ENCODE results near the gene RNASEH2B.

The RNASEH2B gene

DNA sequence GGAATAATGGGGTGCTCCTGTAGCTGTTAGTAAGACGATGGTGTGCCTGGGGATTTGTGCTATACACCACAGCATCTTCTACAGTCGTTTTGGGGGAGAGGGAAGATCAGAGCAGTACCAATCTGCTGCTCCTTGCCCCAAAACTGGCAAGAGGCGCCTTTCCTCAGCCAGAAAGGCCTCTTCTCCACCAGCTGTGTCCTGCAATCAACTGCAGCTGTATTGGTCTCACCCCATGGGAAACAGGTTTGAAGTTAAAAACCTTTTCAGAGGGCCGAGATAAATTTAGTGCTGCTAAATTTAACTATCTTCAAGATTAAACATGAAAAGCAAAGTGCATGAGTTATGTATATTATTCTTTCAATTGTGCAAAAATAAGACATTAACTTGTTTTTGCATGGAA lies 1.2 kb upstream of the RNASEH2B start:
- no peak for FAIRE-seq

GRCh38 chr13:50910485-50910805 lies 854 bp downstream of the RNASEH2B start:
- no peak for FAIRE-seq

- no peak for FAIRE-seq
These were observed 1.6 kb downstream of the RNASEH2B start for GRCh38 chr13:50911081-50911631.

DNA sequence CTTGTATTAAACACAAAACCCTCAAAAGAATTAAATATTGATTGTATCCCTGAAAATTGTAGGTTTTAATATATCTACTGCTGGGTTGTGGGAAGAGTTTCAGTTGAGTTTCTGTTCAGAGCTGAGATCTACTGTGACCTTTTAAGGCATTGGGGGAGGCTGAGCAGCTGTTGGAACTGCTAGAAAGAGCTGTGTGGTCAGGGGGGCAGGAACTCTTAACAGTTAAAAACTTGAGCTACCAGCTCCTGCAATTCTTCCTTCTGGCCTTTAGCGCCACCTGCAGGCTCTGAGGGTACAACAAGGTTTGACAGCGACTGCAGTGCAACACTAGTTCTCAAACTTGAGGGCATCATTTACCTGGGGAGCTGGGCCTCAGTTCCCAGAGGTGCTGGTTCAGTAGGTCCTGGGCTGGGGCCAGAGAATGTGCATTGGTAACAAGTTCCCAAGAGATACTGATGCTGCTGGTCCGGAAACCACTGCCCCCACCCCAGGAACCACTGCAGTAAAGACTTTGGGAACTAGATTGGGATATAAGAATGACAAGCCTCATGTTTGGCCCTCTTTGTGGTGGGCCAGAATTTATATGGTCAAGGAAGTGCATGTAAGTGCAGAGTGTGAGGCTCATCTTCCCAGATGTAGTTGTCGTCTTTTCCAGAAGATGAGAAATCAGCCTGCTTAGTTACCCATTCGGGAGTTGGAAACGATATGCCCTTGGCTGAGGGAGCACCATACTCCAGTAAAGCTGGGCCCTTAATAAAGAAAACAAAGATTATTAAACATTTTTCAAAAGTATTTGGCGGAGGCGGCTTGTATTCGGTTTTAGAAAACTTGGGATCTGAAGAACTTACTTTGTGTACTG lies 2.6 kb downstream of the RNASEH2B start:
- FAIRE-seq = peak; percentile 67

GRCh38 chr13:50912851-50913250 lies 3.3 kb downstream of the RNASEH2B start:
- no peak for FAIRE-seq

DNA sequence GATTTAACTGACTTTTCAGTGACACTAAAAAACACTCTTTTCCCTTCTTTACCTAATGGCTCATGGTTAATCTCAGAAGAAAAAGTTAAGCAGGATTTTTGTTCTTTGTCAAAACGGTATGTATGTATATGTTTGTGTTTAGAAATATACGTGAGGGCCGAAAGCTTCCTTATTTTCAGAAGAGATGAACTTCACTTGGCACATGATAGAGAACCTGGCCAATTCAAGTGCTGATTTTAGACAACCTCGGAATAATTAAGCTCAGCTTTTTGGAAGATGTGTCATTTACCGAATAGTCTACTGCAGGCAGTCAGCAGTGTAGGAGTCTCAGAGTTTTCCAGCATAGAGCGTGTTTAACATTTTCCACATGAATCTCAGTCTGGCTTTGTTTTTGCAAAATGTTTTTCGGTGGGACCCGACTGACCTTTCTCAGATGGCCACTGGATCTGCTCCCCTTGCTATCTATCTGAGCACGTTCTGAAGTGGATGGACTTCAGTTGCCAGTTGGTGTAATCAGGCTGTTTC lies 4.6 kb downstream of the RNASEH2B start:
- FAIRE-seq = no peak

DNA sequence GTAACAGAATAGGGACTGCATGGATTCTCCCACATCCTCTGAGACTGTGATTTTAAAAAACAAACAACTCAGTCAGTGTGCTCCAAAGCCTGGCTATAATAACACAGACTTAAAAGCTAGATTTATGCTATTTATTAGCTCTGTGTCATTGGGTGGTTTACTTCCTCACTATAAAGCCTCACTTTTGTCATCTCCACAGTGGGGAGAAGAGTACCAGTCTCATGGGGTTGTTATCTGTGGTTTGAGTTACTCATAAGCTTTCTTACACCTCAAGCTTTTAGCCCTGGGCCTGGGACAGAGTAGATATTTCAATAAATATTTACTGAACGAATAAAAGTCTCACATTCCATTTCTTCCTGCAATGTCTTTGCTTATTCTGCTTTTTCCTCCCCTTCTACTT lies 5.3 kb downstream of the RNASEH2B start:
- FAIRE-seq = peak; percentile 26

GRCh38 chr13:50915565-50915964 lies 6.0 kb downstream of the RNASEH2B start:
- no peak for FAIRE-seq

- FAIRE-seq = no peak
These were observed 7.2 kb downstream of the RNASEH2B start for GRCh38 chr13:50916701-50917184.

- no peak for FAIRE-seq
These were observed 8.0 kb downstream of the RNASEH2B start for GRCh38 chr13:50917572-50917971.

DNA sequence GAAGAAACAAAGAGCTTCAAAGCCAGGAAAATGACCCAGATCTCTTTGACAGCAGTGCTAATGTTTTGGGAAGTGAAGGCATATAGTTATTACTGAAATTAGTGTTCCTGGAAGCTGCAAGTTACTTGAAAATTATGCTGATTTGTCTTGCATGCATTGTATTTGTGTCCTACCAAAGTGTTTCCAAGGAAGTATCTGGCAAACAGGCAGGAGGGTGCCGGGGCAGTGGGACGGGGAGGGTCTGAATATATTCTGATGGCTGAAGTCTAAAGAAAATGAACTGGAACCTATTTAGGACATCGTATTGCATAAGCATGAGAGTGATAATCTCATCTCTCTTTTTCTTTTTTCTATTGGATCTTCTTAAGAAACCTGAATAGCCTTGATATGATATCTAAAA lies 9.0 kb downstream of the RNASEH2B start:
- no peak for FAIRE-seq

DNA sequence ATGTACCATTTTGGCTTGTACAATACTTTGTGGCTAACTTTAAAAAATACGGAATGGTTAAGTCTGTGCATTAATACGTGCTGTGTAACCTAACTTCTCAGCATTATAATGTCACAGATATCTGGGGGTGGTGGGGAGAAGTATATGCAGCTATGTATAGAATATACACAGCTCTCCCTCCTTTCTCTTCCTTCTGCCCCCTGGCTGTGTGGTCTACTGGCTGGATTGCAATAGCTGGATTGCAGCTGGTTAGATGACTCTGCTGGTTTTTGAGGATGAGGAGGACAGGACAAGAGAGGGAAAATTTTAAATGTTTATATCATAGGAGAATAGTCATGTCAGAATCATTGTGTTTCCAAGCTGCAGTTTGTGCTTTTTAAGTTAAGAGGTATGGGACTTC lies 9.7 kb downstream of the RNASEH2B start:
- FAIRE-seq = no peak

GRCh38 chr13:50921706-50922105 lies 12.1 kb downstream of the RNASEH2B start:
- FAIRE-seq = no peak

- FAIRE-seq = no peak
These were observed 13.7 kb downstream of the RNASEH2B start for GRCh38 chr13:50923272-50923671.

DNA sequence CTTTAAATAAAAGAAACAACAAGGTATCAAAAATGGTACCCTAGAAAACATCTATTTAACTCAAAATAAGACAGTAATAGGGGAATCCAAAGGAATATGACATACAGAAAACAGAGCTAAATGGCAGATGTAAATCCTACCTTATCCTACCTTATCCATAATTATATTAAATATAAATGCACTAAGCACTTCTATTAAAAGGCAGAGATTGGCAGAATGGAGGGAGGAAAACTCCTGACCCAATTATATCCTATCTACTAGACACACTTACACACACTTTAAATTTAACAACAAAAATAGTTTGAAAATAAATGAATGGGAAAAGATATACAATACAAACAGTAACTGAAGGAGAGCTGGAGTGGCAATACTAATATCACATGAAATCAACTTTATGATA lies 14.4 kb downstream of the RNASEH2B start:
- no peak for FAIRE-seq

DNA sequence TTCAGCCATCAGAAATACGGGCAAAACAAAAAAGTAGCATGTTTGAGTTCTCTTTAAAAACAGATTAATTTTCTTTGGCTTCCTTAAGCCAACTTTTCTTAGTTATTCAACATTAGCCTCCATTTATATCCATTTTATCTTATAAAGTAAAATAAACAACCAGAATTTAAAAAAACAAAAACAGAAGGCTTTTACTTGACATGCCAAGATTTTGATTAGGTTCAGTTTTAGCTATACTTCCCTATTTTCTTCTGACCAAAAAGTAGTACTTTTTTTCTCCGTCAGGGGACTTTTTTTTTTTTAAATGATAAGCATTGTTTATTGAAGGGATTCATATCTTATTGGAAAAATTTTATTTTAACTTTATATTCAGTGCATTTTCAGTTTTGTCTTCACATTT lies 18.1 kb downstream of the RNASEH2B start:
- FAIRE-seq = peak; percentile 8

GRCh38 chr13:50928102-50928501 lies 18.5 kb downstream of the RNASEH2B start:
- FAIRE-seq = no peak

DNA sequence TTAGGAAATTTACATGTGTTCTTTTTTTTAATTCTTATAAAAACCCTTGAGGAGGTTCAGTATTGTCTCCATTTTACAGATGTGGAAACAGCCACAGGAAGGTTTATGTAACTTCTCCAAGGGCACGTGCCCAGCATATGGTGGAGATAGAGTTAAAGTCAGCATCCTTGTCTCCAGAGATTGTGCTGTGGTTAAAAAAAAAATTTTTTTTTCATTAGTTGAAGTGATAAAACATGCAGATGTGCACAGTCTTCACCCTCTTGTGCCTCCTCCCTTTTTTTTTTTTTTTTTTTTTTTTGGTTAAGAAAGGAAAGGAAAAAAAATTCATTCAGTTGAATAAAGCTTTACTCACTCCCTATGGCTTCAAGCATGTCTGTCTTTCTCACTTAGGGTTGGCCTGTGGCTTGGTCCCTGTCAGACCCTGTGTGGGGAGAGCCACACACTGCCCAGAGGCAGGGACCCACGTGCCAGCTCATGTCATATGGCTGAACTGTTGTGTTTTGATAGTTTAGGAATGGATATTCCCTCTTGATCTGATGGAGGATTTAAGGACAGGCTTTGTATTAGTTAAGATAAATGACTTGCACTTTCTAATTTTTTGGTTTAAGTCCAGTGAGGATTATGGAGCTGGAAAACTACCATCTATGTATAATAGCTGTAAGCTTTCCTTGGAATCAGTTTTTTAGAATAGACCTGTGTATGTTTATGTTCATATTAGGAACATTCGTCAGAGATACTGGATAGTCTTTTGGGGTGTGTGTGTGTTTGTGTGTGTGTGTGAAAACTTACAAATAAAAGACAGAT lies 19.3 kb downstream of the RNASEH2B start:
- FAIRE-seq = no peak

GRCh38 chr13:50932091-50932490 lies 22.5 kb downstream of the RNASEH2B start:
- FAIRE-seq = no peak

- no peak for FAIRE-seq
These were observed 25.3 kb downstream of the RNASEH2B start for GRCh38 chr13:50934735-50935435.

- FAIRE-seq = no peak
These were observed 27.1 kb downstream of the RNASEH2B start for GRCh38 chr13:50936679-50937078.

- FAIRE-seq = no peak
These were observed 30.9 kb downstream of the RNASEH2B start for GRCh38 chr13:50940509-50940908.

GRCh38 chr13:50941146-50941545 lies 31.6 kb downstream of the RNASEH2B start:
- FAIRE-seq = no peak
